Vagina (tissue), 2 donors: ENCODE measurements around the gene ATP8A2. TPM values are rescaled to one million over a fixed set of nuclear protein-coding genes. Genes with fewer than 3 reads are reported as not detected.
A peak's percentile ranks its signal among the peaks of the same experiment; 100 is the strongest.

ENCODE experiments used
- DNase-seq, 2 donors: peaks; one replicate each; pipeline ENCODE4 v3.0.0-alpha.2; 2017; ENCODE audit errors: extremely low spot score in 2 of 2
- H3K27ac ChIP-seq: fragments of 200-600 bp; sonication (generic); one replicate; pipeline ENCODE4 v1.5.1; 2019
- H3K27me3 ChIP-seq: fragments of 200-600 bp; sonication (generic); one replicate; pipeline ENCODE4 v1.5.1; 2019
- H3K36me3 ChIP-seq, 2 donors: fragments of 200-600 bp; sonication (generic); one replicate each; pipeline ENCODE4 v1.5.1; 2017 to 2019
- H3K4me1 ChIP-seq: fragments of 200-600 bp; sonication (generic); one replicate; pipeline ENCODE4 v1.5.1; 2019
- H3K4me3 ChIP-seq, 2 donors: fragments of 200-600 bp; sonication (generic); 1 replicate in 1 of 2; 2 replicates in 1 of 2; pipeline ENCODE4 v1.5.1; 2016 to 2019
- H3K9me3 ChIP-seq: fragments of 200-600 bp; sonication (generic); one replicate; pipeline ENCODE4 v1.5.1; 2019
- POLR2A ChIP-seq, 2 donors: fragments of 450-650 bp; IDR thresholded peaks; one replicate each; pipeline ENCODE4 v1.6.1; 2017; ENCODE audit warnings: antibody characterized with exemption in 2 of 2, mild to moderate bottlenecking in 2 of 2, moderate library complexity in 2 of 2
- POLR2AphosphoS5 ChIP-seq, 2 donors: sonication (generic); formaldehyde crosslinking; IDR thresholded peaks; one replicate each; pipeline ENCODE4 v1.9.0; 2017; ENCODE audit warnings: antibody characterized with exemption in 2 of 2, mild to moderate bottlenecking in 2 of 2, low read depth in 1 of 2; ENCODE audit not compliant: insufficient read depth in 1 of 2
- intact Hi-C: fragments of 100-400 bp; cut with DNase I; formaldehyde crosslinking; loops from one replicate; pipeline ENCODE4 v1.15.1; 2023
- total RNA-seq: library from RNA; depleted of rRNA; stranded (reverse); fragments of >200 nt; gene quantifications from one replicate; pipeline ENCODE4 v1.2.3, GENCODE V29; 2016
- TF ChIP-seq, protein P1 (sequence below), 3 experiments: fragments of 450-650 bp in 2 of 3; fragments of 200-600 bp in 1 of 3; sonication (generic) in 1 of 3; IDR thresholded peaks; one replicate each; pipeline ENCODE4 v1.5.1; 2017 to 2019; ENCODE audit warnings: antibody characterized with exemption in 3 of 3, mild to moderate bottlenecking in 2 of 3, moderate library complexity in 2 of 3

ATP8A2 gene
- total RNA-seq, 1 donor from 2014 or later: 1.5 TPM

DNA sequence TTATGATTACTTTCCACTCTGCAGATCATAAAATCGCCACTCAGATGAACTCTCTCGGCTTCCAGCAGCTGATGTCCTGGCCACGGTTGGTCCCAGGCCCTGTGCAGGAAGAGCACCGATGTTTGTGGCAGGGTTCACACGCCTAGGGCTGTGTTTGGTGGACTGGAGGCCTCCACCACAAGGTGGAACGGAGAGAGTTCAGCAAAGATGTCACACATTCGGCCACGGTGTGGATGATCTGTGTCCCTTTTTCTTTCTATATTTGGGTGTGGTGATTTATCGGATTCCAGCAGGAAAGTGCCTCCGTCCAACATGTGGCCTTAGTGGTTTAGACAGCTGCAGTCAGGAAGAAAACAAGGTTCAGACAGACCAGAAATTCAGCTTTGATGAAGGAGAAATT lies 680.6 kb downstream of the ATP8A2 start:
- peak in 1 of 2 donors; percentile 55 for DNase-seq
- TF ChIP-seq, protein P1, sequence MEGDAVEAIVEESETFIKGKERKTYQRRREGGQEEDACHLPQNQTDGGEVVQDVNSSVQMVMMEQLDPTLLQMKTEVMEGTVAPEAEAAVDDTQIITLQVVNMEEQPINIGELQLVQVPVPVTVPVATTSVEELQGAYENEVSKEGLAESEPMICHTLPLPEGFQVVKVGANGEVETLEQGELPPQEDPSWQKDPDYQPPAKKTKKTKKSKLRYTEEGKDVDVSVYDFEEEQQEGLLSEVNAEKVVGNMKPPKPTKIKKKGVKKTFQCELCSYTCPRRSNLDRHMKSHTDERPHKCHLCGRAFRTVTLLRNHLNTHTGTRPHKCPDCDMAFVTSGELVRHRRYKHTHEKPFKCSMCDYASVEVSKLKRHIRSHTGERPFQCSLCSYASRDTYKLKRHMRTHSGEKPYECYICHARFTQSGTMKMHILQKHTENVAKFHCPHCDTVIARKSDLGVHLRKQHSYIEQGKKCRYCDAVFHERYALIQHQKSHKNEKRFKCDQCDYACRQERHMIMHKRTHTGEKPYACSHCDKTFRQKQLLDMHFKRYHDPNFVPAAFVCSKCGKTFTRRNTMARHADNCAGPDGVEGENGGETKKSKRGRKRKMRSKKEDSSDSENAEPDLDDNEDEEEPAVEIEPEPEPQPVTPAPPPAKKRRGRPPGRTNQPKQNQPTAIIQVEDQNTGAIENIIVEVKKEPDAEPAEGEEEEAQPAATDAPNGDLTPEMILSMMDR (IDR thresholded peaks at IDR 0.05): no peak
- TF ChIP-seq POLR2A (IDR thresholded peaks at IDR 0.05) (no peak), POLR2AphosphoS5 (IDR thresholded peaks at IDR 0.05; ENCODE audit: insufficient read depth in 1 of 2, low read depth in 1 of 2) (no peak)
- intact Hi-C loops: no loop called here
- peak overlapping the region; percentile 19 to 44 for H3K4me3 ChIP-seq
- H3K27me3 ChIP-seq: peaks cover 9% of the 10 kb centered on the region
- no peak overlapping the region for H3K27ac ChIP-seq
- H3K36me3 ChIP-seq: no peaks in the 10 kb centered on the region
- H3K9me3 ChIP-seq: no peaks in the 10 kb centered on the region
- peaks cover 31% of the 10 kb centered on the region for H3K4me1 ChIP-seq

DNA sequence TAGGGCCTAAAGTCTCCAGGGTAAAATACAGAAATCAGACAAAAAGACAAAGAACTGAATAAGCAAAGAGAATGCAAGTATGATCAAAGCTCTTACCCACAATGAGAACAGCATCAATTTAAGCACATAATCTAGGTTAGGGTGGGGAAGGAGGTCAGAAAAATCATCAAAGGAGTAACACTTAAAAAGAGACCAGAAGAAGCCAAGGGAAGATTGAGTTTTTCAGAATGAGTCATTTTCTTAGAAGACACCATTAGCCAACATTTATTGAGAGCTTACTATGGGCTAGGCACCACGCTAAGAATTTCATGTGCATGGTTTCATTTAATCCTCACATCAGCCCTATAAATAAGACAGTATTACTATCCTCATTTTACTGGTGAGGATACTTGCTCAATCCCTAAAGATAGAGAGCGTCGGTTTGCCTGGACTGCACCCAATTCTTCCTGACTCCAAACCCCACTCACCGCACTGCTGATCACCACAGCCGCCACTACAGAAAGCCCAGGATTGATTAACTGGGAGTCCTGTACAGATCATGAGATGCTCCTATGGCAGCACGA lies 681.7 kb downstream of the ATP8A2 start:
- TF ChIP-seq POLR2AphosphoS5 (IDR thresholded peaks at IDR 0.05; ENCODE audit: insufficient read depth in 1 of 2, low read depth in 1 of 2): no peak
- TF ChIP-seq, protein P1 (IDR thresholded peaks at IDR 0.05): no peak
- no peak for TF ChIP-seq POLR2A (IDR thresholded peaks at IDR 0.05)
- H3K4me1 ChIP-seq: peaks cover 31% of the 10 kb centered on the region

GRCh38 chr13:26054896-26055295 lies 683.1 kb downstream of the ATP8A2 start:
- TF ChIP-seq POLR2A (IDR thresholded peaks at IDR 0.05) (no peak), POLR2AphosphoS5 (IDR thresholded peaks at IDR 0.05; ENCODE audit: insufficient read depth in 1 of 2, low read depth in 1 of 2) (no peak)
- TF ChIP-seq, protein P1 (IDR thresholded peaks at IDR 0.05): no peak
- no peak for DNase-seq
- peaks cover 23% of the 10 kb centered on the region for H3K4me1 ChIP-seq
- intact Hi-C loops: no loop called here
- H3K9me3 ChIP-seq: no peaks in the 10 kb centered on the region
- no peaks in the 10 kb centered on the region for H3K36me3 ChIP-seq
- H3K27me3 ChIP-seq: peaks cover 9% of the 10 kb centered on the region
- H3K27ac ChIP-seq: no peak overlapping the region
- no peak overlapping the region for H3K4me3 ChIP-seq

More for the DNA sequence above, 681.7 kb downstream of the ATP8A2 start:
- no peak for DNase-seq
- Histone ChIP-seq H3K27ac (no peak overlapping the region), H3K4me3 (no peak overlapping the region), H3K36me3 (no peaks in the 10 kb centered on the region), H3K9me3 (no peaks in the 10 kb centered on the region), H3K27me3 (peaks cover 9% of the 10 kb centered on the region)
- intact Hi-C loops: no loop called here

GRCh38 chr13:26058704-26059103 lies 686.9 kb downstream of the ATP8A2 start:
- Histone ChIP-seq H3K36me3 (no peaks in the 10 kb centered on the region), H3K27ac (no peak overlapping the region), H3K4me1 (no peaks in the 10 kb centered on the region), H3K4me3 (no peak overlapping the region), H3K9me3 (no peaks in the 10 kb centered on the region), H3K27me3 (no peaks in the 10 kb centered on the region)
- TF ChIP-seq, protein P1 (IDR thresholded peaks at IDR 0.05): no peak
- TF ChIP-seq POLR2AphosphoS5 (IDR thresholded peaks at IDR 0.05; ENCODE audit: insufficient read depth in 1 of 2, low read depth in 1 of 2): no peak
- TF ChIP-seq POLR2A (IDR thresholded peaks at IDR 0.05): no peak
- intact Hi-C loops: no loop called here
- DNase-seq: peak in 1 of 2 donors; percentile 31

DNA sequence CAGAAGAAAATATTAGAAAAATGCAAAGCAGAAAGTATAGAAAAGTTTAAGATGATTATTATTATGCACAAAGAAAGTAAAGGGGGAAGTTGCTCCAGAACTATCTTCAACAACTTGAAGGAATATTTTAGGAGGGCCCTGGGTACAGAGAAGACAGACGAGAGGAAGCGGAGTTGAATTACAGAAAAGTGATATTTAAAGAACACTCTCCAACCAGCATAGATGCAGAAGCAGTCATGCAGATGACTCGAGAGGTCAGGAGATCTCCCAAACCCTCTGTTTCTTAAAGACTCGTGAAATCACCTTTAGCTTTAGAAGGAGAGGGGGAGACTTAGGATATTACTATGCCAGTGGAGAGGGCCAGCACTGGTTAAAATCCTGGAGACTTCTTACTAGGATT lies 688.6 kb downstream of the ATP8A2 start:
- Histone ChIP-seq H3K9me3 (no peaks in the 10 kb centered on the region), H3K27ac (no peak overlapping the region), H3K27me3 (no peaks in the 10 kb centered on the region), H3K4me3 (no peak overlapping the region), H3K4me1 (no peaks in the 10 kb centered on the region), H3K36me3 (no peaks in the 10 kb centered on the region)
- TF ChIP-seq, protein P1 (IDR thresholded peaks at IDR 0.05): no peak
- no peak for TF ChIP-seq POLR2AphosphoS5 (IDR thresholded peaks at IDR 0.05; ENCODE audit: insufficient read depth in 1 of 2, low read depth in 1 of 2)
- no peak for TF ChIP-seq POLR2A (IDR thresholded peaks at IDR 0.05)
- no peak for DNase-seq
- intact Hi-C loops: loop anchor here (10.0 kb wide), 1 partner anchor 486 kb away; no protein-coding TSS in a partner anchor
